SU-DHL-6 (cell line): ENCODE data around the gene LEMD2.

Experiments used
- H2AFZ ChIP-seq: fragments of 200-600 bp; sonication (generic); 2 replicates; pipeline ENCODE4 v1.6.1; 2014; ENCODE audit warnings: low read depth, mild to moderate bottlenecking, moderate library complexity, mixed read lengths, antibody characterized with exemption, low read length; ENCODE audit not compliant: severe bottlenecking
- H3F3A ChIP-seq: fragments of 200-600 bp; shearing (Covaris generic); 2 replicates; pipeline ENCODE4 v1.6.0; 2016; ENCODE audit warnings: antibody characterized with exemption, mild to moderate bottlenecking; ENCODE audit not compliant: insufficient read depth
- H3K27ac ChIP-seq: fragments of 200-600 bp; sonication (generic); 2 replicates; pipeline ENCODE4 v1.5.1; 2016; ENCODE audit warnings: low read depth, mild to moderate bottlenecking, low read length, moderate library complexity, mixed read lengths
- H3K27me3 ChIP-seq: fragments of 200-600 bp; sonication (generic), shearing (Covaris generic); 2 replicates; pipeline ENCODE4 v1.6.0; 2014; ENCODE audit warnings: mild to moderate bottlenecking, low read length
- H3K36me3 ChIP-seq: fragments of 200-600 bp; sonication (generic); 2 replicates; pipeline ENCODE4 v1.6.1; 2014; ENCODE audit warnings: mild to moderate bottlenecking, low read length, mixed read lengths
- H3K4me2 ChIP-seq: fragments of 300-600, 200-600 bp; shearing (Covaris generic), sonication (generic); 2 replicates; pipeline ENCODE4 v1.6.0; 2014; ENCODE audit warnings: low read length, low read depth, mild to moderate bottlenecking; ENCODE audit not compliant: poor library complexity, severe bottlenecking
- H3K4me3 ChIP-seq: fragments of 200-600 bp; sonication (generic); 2 replicates; pipeline ENCODE4 v1.5.1; 2014; ENCODE audit warnings: antibody characterized with exemption, low read length, mild to moderate bottlenecking, mixed read lengths; ENCODE audit not compliant: insufficient read depth, poor library complexity, severe bottlenecking
- H3K79me2 ChIP-seq: fragments of 200-600 bp; sonication (generic); 2 replicates; pipeline ENCODE4 v1.6.1; 2014; ENCODE audit warnings: mild to moderate bottlenecking, low read length, moderate library complexity; ENCODE audit not compliant: insufficient read depth
- H3K9ac ChIP-seq: fragments of 200-600 bp; sonication (generic); 2 replicates; pipeline ENCODE4 v1.7.0; 2014; ENCODE audit warnings: mild to moderate bottlenecking, low read length
- H3K9me2 ChIP-seq: fragments of 200-600 bp; sonication (generic); replicated peaks from 2 replicates; pipeline ENCODE4 v1.6.1; 2014; ENCODE audit warnings: low read length; ENCODE audit not compliant: insufficient read depth
- H3K9me3 ChIP-seq: fragments of 200-600 bp; sonication (generic); 2 replicates; pipeline ENCODE4 v1.6.1; 2014; ENCODE audit warnings: low read length, mixed read lengths; ENCODE audit not compliant: insufficient read depth
- H4K20me1 ChIP-seq: fragments of 200-600 bp; sonication (generic); 2 replicates; pipeline ENCODE4 v1.6.1; 2014; ENCODE audit warnings: low read depth, mild to moderate bottlenecking, antibody characterized with exemption, low read length, moderate library complexity, mixed read lengths
- EZH2phosphoT487 ChIP-seq: fragments of 200-600 bp; sonication (generic), shearing (Covaris generic); conservative IDR thresholded peaks from 2 replicates; pipeline ENCODE4 v1.6.1; 2018; ENCODE audit warnings: mild to moderate bottlenecking, antibody characterized with exemption, low read length, moderate library complexity, mixed read lengths
- TF ChIP-seq, protein P1 (sequence below): fragments of 200-600 bp; sonication (generic); IDR thresholded peaks from one replicate; pipeline ENCODE4 v1.5.1; 2017; ENCODE audit warnings: antibody characterized with exemption, mild to moderate bottlenecking, low read length, moderate library complexity; ENCODE audit not compliant: insufficient read depth, poor library complexity, severe bottlenecking

The LEMD2 gene

DNA sequence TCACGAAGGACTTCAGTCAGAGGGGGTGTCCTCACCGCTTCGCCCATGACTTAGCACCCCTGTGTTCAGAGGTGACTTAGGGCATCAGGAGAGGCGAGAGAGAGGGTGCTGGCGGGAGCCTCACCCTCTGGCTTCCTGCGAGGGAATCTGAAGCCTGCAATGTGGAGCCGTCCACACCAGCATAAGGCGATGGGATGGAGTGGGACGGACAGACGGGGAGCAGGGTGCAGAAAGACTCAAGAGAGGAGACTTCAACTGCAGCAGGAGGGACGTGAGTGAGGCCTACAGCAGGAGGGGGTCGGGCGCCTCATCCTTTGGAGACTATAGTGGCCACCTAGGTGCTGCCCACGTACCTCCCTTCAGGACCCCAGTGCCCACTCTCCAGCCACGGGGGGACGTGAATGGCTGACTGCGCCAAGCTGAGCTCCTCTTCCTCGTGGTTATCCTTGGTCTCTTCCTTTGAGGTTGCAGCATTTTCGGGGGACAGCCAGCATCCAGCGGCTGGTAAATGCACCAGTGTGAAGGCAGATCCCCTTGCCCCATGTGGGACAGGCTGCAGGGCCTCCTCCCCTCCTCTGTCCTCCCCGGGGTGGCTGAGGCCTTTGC lies 41.8 kb upstream of the LEMD2 start:
- H4K20me1 ChIP-seq = no peaks in the 10 kb centered on the region
- H3K36me3 ChIP-seq = no peaks in the 10 kb centered on the region
- no peak overlapping the region for H2AFZ ChIP-seq
- H3K79me2 ChIP-seq = no peaks in the 10 kb centered on the region
- no peaks in the 10 kb centered on the region for H3K9me2 ChIP-seq
- H3K9ac ChIP-seq = no peak overlapping the region
- no peak for TF ChIP-seq EZH2phosphoT487
- TF ChIP-seq, protein P1, sequence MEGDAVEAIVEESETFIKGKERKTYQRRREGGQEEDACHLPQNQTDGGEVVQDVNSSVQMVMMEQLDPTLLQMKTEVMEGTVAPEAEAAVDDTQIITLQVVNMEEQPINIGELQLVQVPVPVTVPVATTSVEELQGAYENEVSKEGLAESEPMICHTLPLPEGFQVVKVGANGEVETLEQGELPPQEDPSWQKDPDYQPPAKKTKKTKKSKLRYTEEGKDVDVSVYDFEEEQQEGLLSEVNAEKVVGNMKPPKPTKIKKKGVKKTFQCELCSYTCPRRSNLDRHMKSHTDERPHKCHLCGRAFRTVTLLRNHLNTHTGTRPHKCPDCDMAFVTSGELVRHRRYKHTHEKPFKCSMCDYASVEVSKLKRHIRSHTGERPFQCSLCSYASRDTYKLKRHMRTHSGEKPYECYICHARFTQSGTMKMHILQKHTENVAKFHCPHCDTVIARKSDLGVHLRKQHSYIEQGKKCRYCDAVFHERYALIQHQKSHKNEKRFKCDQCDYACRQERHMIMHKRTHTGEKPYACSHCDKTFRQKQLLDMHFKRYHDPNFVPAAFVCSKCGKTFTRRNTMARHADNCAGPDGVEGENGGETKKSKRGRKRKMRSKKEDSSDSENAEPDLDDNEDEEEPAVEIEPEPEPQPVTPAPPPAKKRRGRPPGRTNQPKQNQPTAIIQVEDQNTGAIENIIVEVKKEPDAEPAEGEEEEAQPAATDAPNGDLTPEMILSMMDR = no peak
- H3K27me3 ChIP-seq = no peaks in the 10 kb centered on the region
- H3K27ac ChIP-seq = no peak overlapping the region
- H3K4me2 ChIP-seq = no peak overlapping the region
- H3K4me3 ChIP-seq = no peak overlapping the region
- H3K9me3 ChIP-seq = no peaks in the 10 kb centered on the region
- no peaks in the 10 kb centered on the region for H3F3A ChIP-seq

DNA sequence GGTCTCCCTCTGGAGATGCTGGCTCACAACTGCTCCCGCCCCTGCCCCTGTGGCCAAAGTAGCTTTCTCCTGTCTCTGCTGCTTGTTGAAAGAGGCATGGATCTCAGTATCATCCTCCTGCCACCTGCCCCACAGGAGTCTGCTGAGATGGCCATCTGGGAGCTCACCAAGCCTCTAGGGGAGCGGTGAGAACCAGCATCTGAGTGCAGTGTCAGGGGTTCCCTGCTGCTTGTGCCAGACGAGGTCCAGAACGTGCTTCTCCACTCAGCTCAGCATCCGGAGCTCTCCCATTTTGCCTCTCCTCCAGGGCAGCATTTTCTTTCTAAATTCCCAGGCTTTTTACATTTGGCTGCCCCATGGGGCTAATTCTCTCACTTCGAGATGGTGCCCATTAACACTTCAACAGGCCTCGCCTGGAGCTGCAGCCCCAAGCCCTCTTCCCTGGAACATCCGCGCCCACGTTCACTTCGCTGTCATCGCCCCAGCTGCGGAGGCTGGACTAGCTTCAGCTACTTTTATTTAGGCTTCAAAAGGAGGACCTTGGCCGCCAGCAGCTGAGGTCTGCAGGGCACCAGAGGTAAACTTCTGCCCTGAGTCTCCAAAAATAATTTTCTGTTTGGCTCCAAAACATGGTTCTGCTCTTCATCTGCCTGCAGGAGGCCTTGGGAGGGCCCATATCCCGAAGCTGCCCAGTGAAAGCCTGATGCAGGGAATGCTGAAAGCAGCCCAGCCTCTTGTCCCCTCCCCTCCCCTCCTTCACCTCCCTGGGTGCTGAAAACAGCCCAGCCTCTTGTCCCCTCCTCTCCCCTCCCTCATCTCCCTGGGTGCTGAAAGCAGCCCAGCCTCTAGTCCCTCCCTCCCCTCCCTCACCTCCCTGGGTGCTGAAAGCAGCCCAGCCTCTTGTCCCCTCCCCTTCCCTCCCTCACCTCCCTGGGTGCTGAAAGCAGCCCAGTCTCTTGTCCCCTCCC lies 40.1 kb upstream of the LEMD2 start:
- Histone ChIP-seq H3K79me2 (no peaks in the 10 kb centered on the region), H3K9me2 (no peaks in the 10 kb centered on the region), H4K20me1 (no peaks in the 10 kb centered on the region), H3K27me3 (no peaks in the 10 kb centered on the region), H3K27ac (no peak overlapping the region), H3K4me2 (no peak overlapping the region), H3K4me3 (no peak overlapping the region), H3K9me3 (no peaks in the 10 kb centered on the region), H3K9ac (no peak overlapping the region), H3K36me3 (no peaks in the 10 kb centered on the region), H2AFZ (no peak overlapping the region), H3F3A (no peaks in the 10 kb centered on the region)
- no peak for TF ChIP-seq EZH2phosphoT487
- TF ChIP-seq, protein P1 = no peak

DNA sequence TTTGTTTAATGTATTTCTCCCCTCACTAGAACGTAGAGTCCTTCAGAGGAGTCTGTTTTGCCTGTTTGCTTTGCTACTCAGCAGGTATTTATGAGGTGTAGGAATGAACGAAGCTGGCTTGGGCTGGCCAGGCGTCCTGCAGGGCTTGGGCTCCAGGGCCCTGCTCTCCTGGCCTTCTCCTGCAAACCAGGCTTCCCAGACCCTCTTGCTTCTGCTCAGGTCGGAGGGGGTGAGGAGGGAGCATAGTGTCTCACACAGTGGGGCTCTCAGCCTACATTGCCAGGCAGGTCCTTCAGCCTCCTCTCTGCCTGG lies 39.5 kb upstream of the LEMD2 start:
- TF ChIP-seq, protein P1 = no peak
- no peak for TF ChIP-seq EZH2phosphoT487

More for the DNA sequence above, 39.5 kb upstream of the LEMD2 start:
- Histone ChIP-seq H3K27ac (no peak overlapping the region), H3K9me3 (no peaks in the 10 kb centered on the region), H3K27me3 (no peaks in the 10 kb centered on the region), H3K9ac (no peak overlapping the region), H3K9me2 (no peaks in the 10 kb centered on the region), H3K79me2 (no peaks in the 10 kb centered on the region), H3K4me3 (no peak overlapping the region), H2AFZ (no peak overlapping the region), H3F3A (no peaks in the 10 kb centered on the region), H3K36me3 (no peaks in the 10 kb centered on the region), H4K20me1 (no peaks in the 10 kb centered on the region), H3K4me2 (no peak overlapping the region)
